Measurements from ENCODE around the gene CADM1. TPM values are rescaled to one million over a fixed set of nuclear protein-coding genes. Genes with fewer than 3 reads are reported as not detected.
"Not testable (repeated sequence)": the region's sequence is repeated elsewhere in the genome, so short reads cannot be mapped to it uniquely, and the experiment has no call there.

Gene CADM1
- total RNA-seq, 1 experiment from 2014 or later, result 62.4 TPM

DNA sequence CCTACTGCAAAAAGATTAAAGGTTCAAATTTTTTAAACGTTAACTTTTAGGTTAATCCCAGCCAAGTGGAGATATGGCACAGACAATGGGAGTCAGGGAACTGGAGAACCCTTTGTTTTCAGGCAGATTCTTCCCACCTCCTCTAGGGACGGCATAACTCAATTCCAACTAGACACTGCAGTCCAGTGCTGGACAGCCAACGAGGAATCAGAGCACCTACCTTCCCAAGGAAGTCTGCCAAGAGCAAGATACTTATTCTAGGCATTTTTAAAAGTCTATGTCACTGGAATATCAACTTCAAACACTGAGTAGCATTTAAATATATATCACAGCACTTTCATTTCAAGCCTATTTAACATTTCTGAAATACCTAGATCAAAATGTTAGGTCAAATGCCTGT is 7.3 kb downstream of the CADM1 start:
- in situ Hi-C loops (cut with HindIII; ENCODE audit: low pct_unique_long_range_greater_than_20kb, low sequenced_read_pairs), result no loop called here
- DNase-seq (ENCODE audit: low read depth, low spot score), result peak; percentile 21

DNA sequence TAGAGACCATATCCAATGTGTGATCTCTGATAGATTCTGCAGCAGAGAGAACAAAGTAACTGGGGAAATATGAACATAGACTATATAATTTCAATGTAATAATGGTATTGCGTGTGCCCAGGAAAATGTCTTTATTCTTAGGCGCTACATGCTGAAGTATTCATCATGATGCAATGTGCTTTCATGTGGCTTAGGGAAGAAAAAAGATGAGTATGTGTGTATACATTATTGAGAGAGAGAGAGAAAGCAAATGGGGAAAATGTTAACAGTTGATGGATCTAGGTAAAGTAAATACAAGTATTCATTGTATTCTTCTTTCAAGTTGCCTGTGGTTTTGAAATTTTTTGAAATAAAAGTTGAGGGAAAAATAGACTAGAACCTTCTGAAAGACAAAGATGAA is 10.3 kb downstream of the CADM1 start:
- in situ Hi-C loops (cut with HindIII; ENCODE audit: low pct_unique_long_range_greater_than_20kb, low sequenced_read_pairs), result no loop called here
- no peak for DNase-seq (ENCODE audit: low read depth, low spot score)

DNA sequence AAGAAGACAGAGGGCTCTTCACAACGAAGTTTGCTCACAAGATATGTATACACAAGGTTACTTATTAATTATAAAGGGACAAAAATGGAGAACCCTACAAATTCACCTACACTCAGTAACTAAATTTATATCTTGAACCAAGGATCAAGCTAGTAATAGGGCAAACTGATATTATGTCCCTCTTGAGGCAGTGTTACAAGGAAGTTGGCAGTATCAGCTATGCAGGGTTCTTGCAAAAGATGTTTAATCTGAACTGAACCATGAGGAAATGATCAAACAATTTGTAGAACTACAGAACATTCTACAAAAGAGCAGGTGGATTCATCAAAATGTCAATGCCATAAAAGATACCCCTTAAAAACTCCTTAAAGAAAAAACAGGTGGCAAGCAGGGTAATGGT is 10.7 kb downstream of the CADM1 start:
- in situ Hi-C loops (cut with HindIII; ENCODE audit: low pct_unique_long_range_greater_than_20kb, low sequenced_read_pairs), result no loop called here
- DNase-seq (ENCODE audit: low read depth, low spot score), result no peak

DNA sequence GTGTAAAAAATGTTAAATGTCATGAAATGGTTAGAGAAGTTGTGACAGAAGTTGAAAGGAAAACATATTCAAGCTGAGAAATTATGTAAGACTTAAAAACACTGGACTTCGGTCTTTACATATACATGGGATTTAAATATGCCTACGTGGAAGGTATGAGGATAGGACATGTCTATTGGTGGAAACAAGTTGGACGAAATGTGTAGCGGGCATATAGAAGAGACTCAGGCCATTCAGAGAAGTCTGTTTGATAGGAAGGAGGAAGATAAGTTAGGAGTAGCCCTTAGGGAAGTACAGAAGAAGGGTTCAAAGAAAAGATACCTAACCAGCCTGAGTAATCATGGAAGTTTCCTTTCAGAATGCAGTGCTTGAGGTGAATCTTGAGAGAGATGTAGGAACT is 14.7 kb downstream of the CADM1 start:
- in situ Hi-C loops (cut with HindIII; ENCODE audit: low pct_unique_long_range_greater_than_20kb, low sequenced_read_pairs), result no loop called here
- no peak for DNase-seq (ENCODE audit: low read depth, low spot score)

DNA sequence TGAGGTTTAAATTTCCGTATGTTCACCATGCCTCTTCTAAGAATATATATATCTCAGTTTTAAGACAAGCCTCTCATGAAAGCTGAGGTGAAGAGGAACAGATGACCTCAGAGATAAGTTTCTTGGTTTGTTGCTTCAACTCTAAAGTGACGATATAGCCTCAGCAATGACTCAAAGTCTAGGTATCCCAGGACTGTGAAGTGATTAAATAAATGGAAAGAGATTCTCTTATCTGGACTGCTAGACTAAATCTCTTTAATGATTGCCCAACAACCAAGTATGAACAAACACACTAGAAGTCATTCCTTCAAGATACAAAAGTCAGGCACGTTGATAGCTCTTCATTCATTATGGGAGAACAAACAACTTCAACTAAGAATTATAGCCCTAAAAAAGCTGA is 15.3 kb downstream of the CADM1 start:
- in situ Hi-C loops (cut with HindIII; ENCODE audit: low pct_unique_long_range_greater_than_20kb, low sequenced_read_pairs), result no loop called here
- DNase-seq (ENCODE audit: low read depth, low spot score), result no peak

DNA sequence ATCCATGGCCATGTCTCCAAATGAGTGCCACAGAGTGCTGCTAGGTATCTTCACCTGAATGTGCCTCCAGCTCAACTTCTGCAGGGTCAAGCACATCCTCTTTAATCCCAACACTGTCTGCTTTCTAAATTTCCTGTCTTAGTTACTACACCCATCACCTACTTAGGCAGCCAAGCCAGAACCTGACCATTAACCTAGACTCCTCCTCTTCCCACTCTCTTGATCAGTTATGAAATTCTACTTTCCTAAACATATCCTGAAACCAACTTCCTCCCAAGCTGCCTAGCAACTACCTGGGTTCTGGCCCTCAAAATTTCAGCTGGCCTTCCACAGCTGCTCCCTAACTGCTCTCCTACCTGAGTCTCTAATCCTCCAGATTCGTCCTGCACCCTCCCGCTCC is 22.7 kb downstream of the CADM1 start:
- DNase-seq (ENCODE audit: low read depth, low spot score), result no peak
- in situ Hi-C loops (cut with HindIII; ENCODE audit: low pct_unique_long_range_greater_than_20kb, low sequenced_read_pairs), result no loop called here

DNA sequence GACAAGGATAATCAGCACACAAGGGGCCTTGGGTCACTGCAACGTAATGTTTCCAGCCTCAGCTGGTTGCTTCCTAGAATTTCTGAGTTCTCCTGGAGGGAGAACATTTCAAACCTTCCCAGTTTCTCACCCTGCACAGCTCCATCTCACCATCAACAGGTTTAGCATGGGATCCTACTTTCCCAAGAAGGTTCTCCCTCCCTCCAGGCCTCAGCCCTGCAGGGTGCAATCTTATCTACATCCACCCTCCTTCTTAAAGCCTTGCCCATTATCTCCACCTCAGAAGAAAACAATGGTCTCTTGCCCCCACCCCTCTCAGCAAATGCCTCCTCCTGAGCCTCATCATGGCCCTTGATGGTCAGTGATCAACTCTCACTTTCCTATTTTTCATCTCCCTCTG is 23.6 kb downstream of the CADM1 start:
- DNase-seq (ENCODE audit: low read depth, low spot score), result no peak
- in situ Hi-C loops (cut with HindIII; ENCODE audit: low pct_unique_long_range_greater_than_20kb, low sequenced_read_pairs), result no loop called here

DNA sequence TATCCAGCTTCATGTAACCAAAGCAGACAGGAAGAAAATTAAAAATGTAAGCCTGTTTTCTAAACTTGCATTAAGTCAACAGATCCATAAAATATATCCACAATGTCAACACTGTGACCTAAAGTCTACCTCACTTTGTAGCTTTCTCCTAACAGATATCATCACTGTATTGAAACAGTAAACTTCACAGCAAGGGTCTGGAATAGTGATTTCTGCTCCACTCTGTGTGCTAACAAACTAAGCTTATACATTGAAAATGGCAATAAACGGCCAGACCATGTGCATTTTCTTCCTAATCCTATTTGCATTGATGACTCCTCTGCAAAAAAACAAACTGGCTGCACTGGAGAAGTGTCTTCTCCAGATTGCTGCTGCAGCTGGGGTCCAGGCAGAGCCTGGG is 26.8 kb downstream of the CADM1 start:
- in situ Hi-C loops (cut with HindIII; ENCODE audit: low pct_unique_long_range_greater_than_20kb, low sequenced_read_pairs), result no loop called here
- no peak for DNase-seq (ENCODE audit: low read depth, low spot score)

DNA sequence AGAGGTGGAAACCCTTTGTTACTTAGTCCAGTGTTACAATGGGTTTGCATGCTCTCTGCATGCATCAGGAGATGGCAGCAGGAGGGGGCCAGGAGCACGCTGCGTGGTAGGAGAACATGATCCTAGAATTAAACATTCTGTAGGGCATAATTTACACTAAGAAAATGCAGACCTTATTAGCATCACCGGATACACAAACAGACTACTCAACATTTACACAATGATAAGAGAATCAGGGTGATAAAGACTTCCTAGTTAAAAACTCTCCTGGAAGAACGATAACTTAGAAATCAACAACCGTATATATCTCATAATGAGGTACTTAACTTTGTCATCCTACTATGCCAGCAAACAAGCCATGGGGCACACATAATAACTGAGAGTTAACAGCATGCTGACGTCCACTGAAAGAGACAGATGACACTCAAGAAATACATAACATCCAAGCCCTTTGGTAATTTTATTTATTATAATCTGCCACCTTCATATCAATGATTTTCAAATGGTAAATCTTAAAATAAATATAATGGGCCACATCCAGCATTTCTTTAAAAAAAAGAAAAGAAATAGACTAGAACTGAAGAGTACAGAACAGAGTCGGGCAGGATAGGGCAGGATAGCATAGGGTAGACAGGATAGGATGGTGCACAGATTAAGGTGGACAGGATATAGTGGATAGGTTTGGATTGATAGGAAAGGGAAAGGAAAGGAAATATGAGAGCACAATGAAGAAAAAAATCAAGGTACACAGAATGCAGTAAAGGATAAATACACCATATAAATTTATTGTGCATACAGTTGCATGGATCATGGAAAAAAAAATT is 27.5 kb downstream of the CADM1 start:
- in situ Hi-C loops (cut with HindIII; ENCODE audit: low pct_unique_long_range_greater_than_20kb, low sequenced_read_pairs), result no loop called here
- DNase-seq (ENCODE audit: low read depth, low spot score), result no peak

DNA sequence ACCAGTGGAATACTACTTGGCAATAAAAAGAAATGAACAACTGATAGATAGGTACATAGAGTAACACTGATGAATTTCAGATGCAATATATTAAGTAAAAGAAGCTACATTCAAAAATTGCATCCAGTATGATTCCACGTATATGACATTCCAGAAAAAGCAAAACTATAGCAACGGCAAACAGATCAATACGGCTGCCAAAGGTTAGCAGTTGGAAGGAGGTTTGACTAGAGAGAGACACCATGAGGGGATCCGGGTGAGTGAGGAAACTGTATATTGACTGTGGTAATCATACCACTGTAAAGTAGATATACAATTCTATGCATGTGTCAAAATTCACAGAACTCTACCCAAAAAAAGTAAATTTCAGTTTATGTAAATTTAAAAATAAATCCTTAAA is 28.7 kb downstream of the CADM1 start:
- no peak for DNase-seq (ENCODE audit: low read depth, low spot score)
- in situ Hi-C loops (cut with HindIII; ENCODE audit: low pct_unique_long_range_greater_than_20kb, low sequenced_read_pairs), result no loop called here

DNA sequence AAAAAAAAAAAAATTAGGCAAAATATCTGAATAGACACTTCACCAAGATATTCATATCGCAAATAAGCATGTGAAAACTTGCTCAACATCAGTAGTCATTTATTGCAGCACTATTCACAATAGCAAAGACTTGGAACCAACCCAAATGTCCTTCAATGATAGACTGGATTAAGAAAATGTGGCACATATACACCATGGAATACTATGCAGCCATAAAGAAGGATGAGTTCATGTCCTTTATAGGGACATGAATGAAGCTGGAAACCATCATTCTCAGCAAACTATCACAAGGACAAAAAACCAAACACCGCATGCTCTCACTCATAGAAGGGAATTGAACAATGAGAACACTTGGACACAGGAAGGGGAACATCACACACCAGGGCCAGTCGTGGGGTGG is 29.9 kb downstream of the CADM1 start:
- in situ Hi-C loops (cut with HindIII; ENCODE audit: low pct_unique_long_range_greater_than_20kb, low sequenced_read_pairs); DNase-seq (ENCODE audit: low read depth, low spot score): not testable (repeated sequence)

DNA sequence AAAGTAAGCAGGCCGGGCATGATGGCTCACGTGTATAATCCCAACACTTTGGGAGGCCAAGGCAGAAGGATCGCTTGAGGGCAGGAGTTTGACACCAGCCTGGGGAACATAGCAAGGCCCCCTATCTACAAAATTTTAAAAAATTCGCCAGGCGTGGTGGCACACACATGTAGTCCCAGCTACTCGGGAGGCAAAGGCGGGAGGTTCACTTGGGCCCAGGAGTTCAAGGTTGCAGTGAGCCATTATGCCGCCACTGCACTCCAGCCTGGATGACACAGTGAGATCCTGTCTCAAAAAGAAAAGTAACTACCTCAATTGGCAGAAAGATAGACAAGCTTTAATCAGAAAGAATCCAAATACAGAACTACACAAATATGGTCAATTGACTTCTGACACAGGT is 31.0 kb downstream of the CADM1 start:
- DNase-seq (ENCODE audit: low read depth, low spot score), result no peak
- in situ Hi-C loops (cut with HindIII; ENCODE audit: low pct_unique_long_range_greater_than_20kb, low sequenced_read_pairs), result no loop called here

DNA sequence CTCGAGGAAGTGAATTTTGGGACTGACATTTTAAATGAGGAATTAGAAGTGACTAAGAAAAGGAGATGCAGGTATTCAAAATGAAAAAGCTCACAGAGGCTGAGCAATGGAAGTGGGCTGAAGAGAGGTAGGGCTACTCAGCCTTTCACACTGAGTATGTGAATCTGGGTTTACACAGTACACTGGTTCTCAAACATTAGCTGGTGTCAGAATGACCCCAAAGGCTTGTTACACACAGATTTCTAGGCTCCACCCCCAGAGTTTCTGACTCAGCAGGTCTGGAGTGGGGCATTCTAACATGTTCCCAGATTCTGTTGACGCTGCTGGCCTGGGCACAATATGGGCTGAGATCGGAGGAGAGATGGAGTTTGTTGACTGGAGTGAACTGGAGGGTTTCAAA is 32.8 kb downstream of the CADM1 start:
- in situ Hi-C loops (cut with HindIII; ENCODE audit: low pct_unique_long_range_greater_than_20kb, low sequenced_read_pairs), result no loop called here
- DNase-seq (ENCODE audit: low read depth, low spot score), result no peak

DNA sequence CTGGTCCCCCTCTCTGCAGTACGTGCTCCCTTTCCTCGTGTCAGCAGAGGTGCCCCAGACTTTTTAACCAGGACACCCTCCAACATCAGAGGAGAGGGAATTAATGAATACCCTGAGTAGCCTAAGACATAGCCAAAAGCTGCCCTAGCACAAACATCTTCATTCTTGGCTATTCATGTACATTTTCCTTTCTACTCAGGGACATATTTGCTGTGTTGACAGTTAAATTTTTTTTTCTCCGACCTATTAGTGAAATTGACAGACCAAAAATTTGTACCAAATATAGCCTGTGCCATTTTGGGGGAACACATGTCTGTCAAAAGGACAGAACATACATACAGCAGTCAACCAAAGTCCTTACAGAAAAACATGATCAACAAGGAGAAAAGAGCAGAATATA is 33.3 kb downstream of the CADM1 start:
- in situ Hi-C loops (cut with HindIII; ENCODE audit: low pct_unique_long_range_greater_than_20kb, low sequenced_read_pairs), result no loop called here
- no peak for DNase-seq (ENCODE audit: low read depth, low spot score)

DNA sequence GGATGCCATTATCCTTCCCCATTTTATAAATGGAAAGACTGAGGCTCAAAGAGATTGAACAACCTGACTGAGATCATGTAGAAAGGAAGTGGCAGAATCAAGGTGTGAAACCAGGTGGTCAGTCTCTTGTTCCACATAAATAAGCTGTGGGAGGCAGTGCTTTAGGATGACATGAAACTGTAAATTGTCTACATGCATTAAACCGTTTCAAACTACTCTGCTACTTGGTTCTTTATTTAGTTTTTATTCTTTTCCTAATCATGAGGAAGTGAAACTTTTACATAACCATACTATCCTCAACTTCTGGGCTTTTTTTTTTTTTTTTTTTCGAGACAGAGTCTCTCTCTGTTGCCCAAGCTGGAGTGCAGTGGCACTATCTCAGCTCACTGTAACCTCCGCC is 34.9 kb downstream of the CADM1 start:
- in situ Hi-C loops (cut with HindIII; ENCODE audit: low pct_unique_long_range_greater_than_20kb, low sequenced_read_pairs), result no loop called here
- DNase-seq (ENCODE audit: low read depth, low spot score), result no peak

DNA sequence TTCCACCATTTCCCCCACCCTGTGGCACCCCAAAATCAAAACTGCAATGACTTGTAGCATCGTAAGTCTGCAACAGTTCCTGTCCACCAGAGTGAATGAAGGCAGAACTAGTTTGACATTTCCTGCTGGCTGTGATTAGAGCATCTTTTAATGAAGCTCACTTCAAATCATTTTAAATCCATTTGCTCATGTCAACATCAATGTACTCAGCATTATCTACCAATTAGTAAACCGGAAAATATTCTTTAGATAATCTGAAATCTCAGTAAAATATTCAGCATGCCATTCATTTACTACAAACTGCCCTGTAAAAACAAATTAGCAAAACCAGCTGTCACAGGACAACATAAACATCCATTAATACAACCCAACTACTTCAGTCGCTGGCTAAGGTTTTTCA is 38.1 kb downstream of the CADM1 start:
- in situ Hi-C loops (cut with HindIII; ENCODE audit: low pct_unique_long_range_greater_than_20kb, low sequenced_read_pairs), result no loop called here
- DNase-seq (ENCODE audit: low read depth, low spot score), result no peak

DNA sequence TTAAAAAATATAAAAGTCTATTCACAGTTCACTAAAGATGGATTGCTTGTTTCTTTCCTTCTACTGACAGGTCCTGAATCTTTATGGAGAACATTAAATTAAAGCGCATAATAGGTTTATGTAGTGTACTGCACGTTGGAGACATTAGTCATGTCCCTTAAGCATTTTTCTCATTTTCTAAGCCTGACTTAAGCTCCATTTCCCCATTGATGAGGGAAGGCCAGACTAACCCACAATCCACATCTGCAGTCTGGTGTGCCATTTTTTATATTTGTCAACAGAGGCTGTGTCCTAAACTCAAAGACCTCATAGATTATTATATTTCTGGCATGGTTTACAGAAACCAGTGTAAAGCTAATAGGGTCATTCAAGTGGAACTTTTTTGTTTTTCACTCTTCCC is 39.9 kb downstream of the CADM1 start:
- in situ Hi-C loops (cut with HindIII; ENCODE audit: low pct_unique_long_range_greater_than_20kb, low sequenced_read_pairs), result no loop called here
- DNase-seq (ENCODE audit: low read depth, low spot score), result no peak

DNA sequence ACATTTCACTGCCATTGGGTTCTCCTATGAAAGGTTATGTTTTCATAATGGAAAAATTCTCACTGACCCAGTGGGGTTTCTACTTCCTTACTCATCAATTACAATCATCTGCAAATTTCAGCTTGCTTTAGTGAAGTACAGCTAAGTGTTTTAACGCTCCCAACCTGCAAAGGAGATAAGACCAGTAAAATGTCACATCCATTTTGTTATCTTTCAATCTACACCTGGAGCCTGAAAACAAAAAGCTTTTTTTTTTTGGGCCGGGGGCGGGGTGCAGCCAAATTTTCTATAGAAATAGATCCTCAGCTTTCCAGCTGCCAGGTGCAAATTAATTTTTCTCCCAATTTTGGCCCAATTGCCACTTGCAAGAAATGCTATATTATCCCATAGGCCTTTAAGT is 40.6 kb downstream of the CADM1 start:
- DNase-seq (ENCODE audit: low read depth, low spot score), result no peak

DNA sequence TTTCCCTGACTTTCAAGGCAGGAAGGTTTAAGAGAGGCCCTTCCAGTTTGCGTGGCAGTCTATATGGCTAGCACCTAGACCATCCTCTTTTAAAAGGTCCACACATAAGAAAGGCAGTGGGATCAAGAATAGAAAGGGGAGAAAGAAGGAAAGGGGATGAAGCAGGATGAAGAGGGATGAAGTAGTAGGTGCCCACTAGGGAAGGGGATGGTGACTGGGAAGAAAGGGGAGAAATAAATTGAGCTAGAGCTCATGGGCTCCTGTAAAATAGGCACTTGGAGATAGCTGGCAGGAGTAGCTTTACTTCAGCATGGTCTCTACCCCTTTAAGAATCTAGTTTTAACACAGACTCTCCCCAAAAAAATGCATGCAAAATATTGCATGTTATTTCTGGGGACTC is 41.5 kb downstream of the CADM1 start:
- DNase-seq (ENCODE audit: low read depth, low spot score), result no peak
- in situ Hi-C loops (cut with HindIII; ENCODE audit: low pct_unique_long_range_greater_than_20kb, low sequenced_read_pairs), result no loop called here

More for the DNA sequence above, 40.6 kb downstream of the CADM1 start:
- in situ Hi-C loops (cut with HindIII; ENCODE audit: low pct_unique_long_range_greater_than_20kb, low sequenced_read_pairs), result no loop called here

Data from SK-MEL-5 (cell line).